SU-DHL-6 (cell line): Measurements from ENCODE around the gene RNGTT.

ENCODE experiments used
- H2AFZ ChIP-seq: fragments of 200-600 bp; sonication (generic); 2 replicates; pipeline ENCODE4 v1.6.1; 2014; ENCODE audit warnings: low read depth, mild to moderate bottlenecking, moderate library complexity, mixed read lengths, antibody characterized with exemption, low read length; ENCODE audit not compliant: severe bottlenecking
- H3F3A ChIP-seq: fragments of 200-600 bp; shearing (Covaris generic); 2 replicates; pipeline ENCODE4 v1.6.0; 2016; ENCODE audit warnings: antibody characterized with exemption, mild to moderate bottlenecking; ENCODE audit not compliant: insufficient read depth
- H3K27ac ChIP-seq: fragments of 200-600 bp; sonication (generic); 2 replicates; pipeline ENCODE4 v1.5.1; 2016; ENCODE audit warnings: low read depth, mild to moderate bottlenecking, low read length, moderate library complexity, mixed read lengths
- H3K27me3 ChIP-seq: fragments of 200-600 bp; sonication (generic), shearing (Covaris generic); 2 replicates; pipeline ENCODE4 v1.6.0; 2014; ENCODE audit warnings: mild to moderate bottlenecking, low read length
- H3K36me3 ChIP-seq: fragments of 200-600 bp; sonication (generic); 2 replicates; pipeline ENCODE4 v1.6.1; 2014; ENCODE audit warnings: mild to moderate bottlenecking, low read length, mixed read lengths
- H3K4me2 ChIP-seq: fragments of 300-600, 200-600 bp; shearing (Covaris generic), sonication (generic); 2 replicates; pipeline ENCODE4 v1.6.0; 2014; ENCODE audit warnings: low read length, low read depth, mild to moderate bottlenecking; ENCODE audit not compliant: poor library complexity, severe bottlenecking
- H3K4me3 ChIP-seq: fragments of 200-600 bp; sonication (generic); 2 replicates; pipeline ENCODE4 v1.5.1; 2014; ENCODE audit warnings: antibody characterized with exemption, low read length, mild to moderate bottlenecking, mixed read lengths; ENCODE audit not compliant: insufficient read depth, poor library complexity, severe bottlenecking
- H3K79me2 ChIP-seq: fragments of 200-600 bp; sonication (generic); 2 replicates; pipeline ENCODE4 v1.6.1; 2014; ENCODE audit warnings: mild to moderate bottlenecking, low read length, moderate library complexity; ENCODE audit not compliant: insufficient read depth
- H3K9ac ChIP-seq: fragments of 200-600 bp; sonication (generic); 2 replicates; pipeline ENCODE4 v1.7.0; 2014; ENCODE audit warnings: mild to moderate bottlenecking, low read length
- H3K9me2 ChIP-seq: fragments of 200-600 bp; sonication (generic); replicated peaks from 2 replicates; pipeline ENCODE4 v1.6.1; 2014; ENCODE audit warnings: low read length; ENCODE audit not compliant: insufficient read depth
- H3K9me3 ChIP-seq: fragments of 200-600 bp; sonication (generic); 2 replicates; pipeline ENCODE4 v1.6.1; 2014; ENCODE audit warnings: low read length, mixed read lengths; ENCODE audit not compliant: insufficient read depth
- H4K20me1 ChIP-seq: fragments of 200-600 bp; sonication (generic); 2 replicates; pipeline ENCODE4 v1.6.1; 2014; ENCODE audit warnings: low read depth, mild to moderate bottlenecking, antibody characterized with exemption, low read length, moderate library complexity, mixed read lengths
- EZH2phosphoT487 ChIP-seq: fragments of 200-600 bp; sonication (generic), shearing (Covaris generic); conservative IDR thresholded peaks from 2 replicates; pipeline ENCODE4 v1.6.1; 2018; ENCODE audit warnings: mild to moderate bottlenecking, antibody characterized with exemption, low read length, moderate library complexity, mixed read lengths
- TF ChIP-seq, protein P1 (sequence below): fragments of 200-600 bp; sonication (generic); IDR thresholded peaks from one replicate; pipeline ENCODE4 v1.5.1; 2017; ENCODE audit warnings: antibody characterized with exemption, mild to moderate bottlenecking, low read length, moderate library complexity; ENCODE audit not compliant: insufficient read depth, poor library complexity, severe bottlenecking

RNGTT gene

GRCh38 chr6:88655586-88655985 lies 307.8 kb downstream of the RNGTT start:
- Histone ChIP-seq H3K27me3 (no peaks in the 10 kb centered on the region), H3K79me2 (peaks cover 98% of the 10 kb centered on the region), H3F3A (peaks cover 62% of the 10 kb centered on the region), H3K9ac (peak overlapping the region; percentile 21; the same call in 1 of the 2 replicates), H3K4me2 (peak overlapping the region; percentile 62), H3K9me3 (no peaks in the 10 kb centered on the region), H3K9me2 (no peaks in the 10 kb centered on the region), H3K4me3 (no peak overlapping the region), H3K36me3 (no peaks in the 10 kb centered on the region; the same call in 1 of the 2 replicates), H3K27ac (peak overlapping the region; percentile 85), H4K20me1 (no peaks in the 10 kb centered on the region), H2AFZ (no peak overlapping the region)
- TF ChIP-seq EZH2phosphoT487 = no peak
- TF ChIP-seq, protein P1, sequence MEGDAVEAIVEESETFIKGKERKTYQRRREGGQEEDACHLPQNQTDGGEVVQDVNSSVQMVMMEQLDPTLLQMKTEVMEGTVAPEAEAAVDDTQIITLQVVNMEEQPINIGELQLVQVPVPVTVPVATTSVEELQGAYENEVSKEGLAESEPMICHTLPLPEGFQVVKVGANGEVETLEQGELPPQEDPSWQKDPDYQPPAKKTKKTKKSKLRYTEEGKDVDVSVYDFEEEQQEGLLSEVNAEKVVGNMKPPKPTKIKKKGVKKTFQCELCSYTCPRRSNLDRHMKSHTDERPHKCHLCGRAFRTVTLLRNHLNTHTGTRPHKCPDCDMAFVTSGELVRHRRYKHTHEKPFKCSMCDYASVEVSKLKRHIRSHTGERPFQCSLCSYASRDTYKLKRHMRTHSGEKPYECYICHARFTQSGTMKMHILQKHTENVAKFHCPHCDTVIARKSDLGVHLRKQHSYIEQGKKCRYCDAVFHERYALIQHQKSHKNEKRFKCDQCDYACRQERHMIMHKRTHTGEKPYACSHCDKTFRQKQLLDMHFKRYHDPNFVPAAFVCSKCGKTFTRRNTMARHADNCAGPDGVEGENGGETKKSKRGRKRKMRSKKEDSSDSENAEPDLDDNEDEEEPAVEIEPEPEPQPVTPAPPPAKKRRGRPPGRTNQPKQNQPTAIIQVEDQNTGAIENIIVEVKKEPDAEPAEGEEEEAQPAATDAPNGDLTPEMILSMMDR = no peak

GRCh38 chr6:88653936-88654335 lies 309.5 kb downstream of the RNGTT start:
- Histone ChIP-seq H2AFZ (no peak overlapping the region), H3K9me3 (no peaks in the 10 kb centered on the region), H3K27ac (peak overlapping the region; percentile 85), H3K4me3 (peak overlapping the region; percentile 23), H3K4me2 (peak overlapping the region; percentile 62), H3K9me2 (no peaks in the 10 kb centered on the region), H4K20me1 (no peaks in the 10 kb centered on the region), H3K9ac (peak overlapping the region; percentile 42), H3K36me3 (no peaks in the 10 kb centered on the region; the same call in 1 of the 2 replicates), H3K27me3 (no peaks in the 10 kb centered on the region), H3F3A (peaks cover 66% of the 10 kb centered on the region), H3K79me2 (peaks cover 98% of the 10 kb centered on the region)
- TF ChIP-seq, protein P1 = no peak
- no peak for TF ChIP-seq EZH2phosphoT487

DNA sequence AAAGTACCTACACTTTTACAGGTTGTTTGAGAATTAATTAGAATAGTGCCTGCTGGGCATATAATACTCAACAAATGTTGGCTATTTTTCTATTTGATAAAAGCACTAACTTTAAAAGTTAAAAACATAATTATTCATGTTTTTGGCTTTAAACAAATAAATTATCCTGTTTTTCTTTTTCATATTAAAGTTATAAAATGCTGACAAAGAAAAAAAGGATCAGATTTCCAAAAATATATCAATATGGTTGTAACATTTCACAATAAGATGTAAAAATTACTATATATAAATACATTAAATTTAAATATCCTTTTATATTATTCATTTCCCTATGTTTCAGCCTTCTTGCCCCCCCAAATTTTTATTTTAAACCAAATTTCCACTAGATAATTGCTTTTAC lies 312.0 kb downstream of the RNGTT start:
- TF ChIP-seq, protein P1 = no peak
- TF ChIP-seq EZH2phosphoT487 = no peak
- Histone ChIP-seq H3K9me3 (no peaks in the 10 kb centered on the region), H3K9me2 (no peaks in the 10 kb centered on the region), H3K4me2 (peak overlapping the region; percentile 62), H3K79me2 (peaks cover 93% of the 10 kb centered on the region), H3K27me3 (no peaks in the 10 kb centered on the region), H3F3A (peaks cover 70% of the 10 kb centered on the region), H2AFZ (no peak overlapping the region), H3K9ac (peak overlapping the region; percentile 42), H3K27ac (peak overlapping the region; percentile 85), H4K20me1 (no peaks in the 10 kb centered on the region), H3K36me3 (no peaks in the 10 kb centered on the region; the same call in 1 of the 2 replicates), H3K4me3 (peak overlapping the region; percentile 35)
